HG03108 (cell line): ENCODE data around the gene GFPT2.

Experiments
- ATAC-seq: cut with Tn5 transposase; IDR thresholded peaks from one replicate; pipeline ENCODE4 v1.9.1; 2021; ENCODE audit warnings: moderate library complexity; ENCODE audit not compliant: unreplicated experiment

The GFPT2 gene

GRCh38 chr5:180379355-180380070 lies 26.4 kb upstream of the GFPT2 start:
- ATAC-seq = no peak

GRCh38 chr5:180378438-180379344 lies 25.6 kb upstream of the GFPT2 start:
- no peak for ATAC-seq

GRCh38 chr5:180377556-180378197 lies 24.5 kb upstream of the GFPT2 start:
- ATAC-seq = no peak

- no peak for ATAC-seq
Measured at GRCh38 chr5:180376511-180376910, 23.4 kb upstream of the GFPT2 start.

- ATAC-seq = no peak
Measured at GRCh38 chr5:180375955-180376354, 22.8 kb upstream of the GFPT2 start.

GRCh38 chr5:180375291-180375690 lies 22.2 kb upstream of the GFPT2 start:
- ATAC-seq = no peak

- ATAC-seq = no peak
Measured at GRCh38 chr5:180373870-180374269, 20.7 kb upstream of the GFPT2 start.

- no peak for ATAC-seq
Measured at GRCh38 chr5:180373454-180373853, 20.3 kb upstream of the GFPT2 start.

GRCh38 chr5:180371949-180372348 lies 18.8 kb upstream of the GFPT2 start:
- no peak for ATAC-seq

GRCh38 chr5:180370861-180371641 lies 17.9 kb upstream of the GFPT2 start:
- no peak for ATAC-seq

GRCh38 chr5:180367991-180368390 lies 14.9 kb upstream of the GFPT2 start:
- no peak for ATAC-seq

- ATAC-seq = no peak
Measured at GRCh38 chr5:180367300-180367699, 14.2 kb upstream of the GFPT2 start.

GRCh38 chr5:180366326-180366725 lies 13.2 kb upstream of the GFPT2 start:
- no peak for ATAC-seq

GRCh38 chr5:180365829-180366228 lies 12.7 kb upstream of the GFPT2 start:
- no peak for ATAC-seq

- ATAC-seq = no peak
Measured at GRCh38 chr5:180364306-180364856, 11.2 kb upstream of the GFPT2 start.

- ATAC-seq = no peak
Measured at GRCh38 chr5:180360078-180360957, 7.2 kb upstream of the GFPT2 start.

GRCh38 chr5:180358694-180359093 lies 5.6 kb upstream of the GFPT2 start:
- ATAC-seq = no peak

- no peak for ATAC-seq
Measured at GRCh38 chr5:180358179-180358578, 5.0 kb upstream of the GFPT2 start.

- no peak for ATAC-seq
Measured at GRCh38 chr5:180354966-180355365, 1.8 kb upstream of the GFPT2 start.
